Activated CD4-positive, alpha-beta T cell treated with anti-CD3 and anti-CD28 coated beads for 24 hours (primary cell): Measurements from ENCODE around the gene BAIAP2L2.

Experiments used
- DNase-seq, 2 donors: peaks; one replicate each; pipeline ENCODE4 v3.0.0-alpha.2; 2020; ENCODE audit warnings: low read depth in 2 of 2

Gene BAIAP2L2

DNA sequence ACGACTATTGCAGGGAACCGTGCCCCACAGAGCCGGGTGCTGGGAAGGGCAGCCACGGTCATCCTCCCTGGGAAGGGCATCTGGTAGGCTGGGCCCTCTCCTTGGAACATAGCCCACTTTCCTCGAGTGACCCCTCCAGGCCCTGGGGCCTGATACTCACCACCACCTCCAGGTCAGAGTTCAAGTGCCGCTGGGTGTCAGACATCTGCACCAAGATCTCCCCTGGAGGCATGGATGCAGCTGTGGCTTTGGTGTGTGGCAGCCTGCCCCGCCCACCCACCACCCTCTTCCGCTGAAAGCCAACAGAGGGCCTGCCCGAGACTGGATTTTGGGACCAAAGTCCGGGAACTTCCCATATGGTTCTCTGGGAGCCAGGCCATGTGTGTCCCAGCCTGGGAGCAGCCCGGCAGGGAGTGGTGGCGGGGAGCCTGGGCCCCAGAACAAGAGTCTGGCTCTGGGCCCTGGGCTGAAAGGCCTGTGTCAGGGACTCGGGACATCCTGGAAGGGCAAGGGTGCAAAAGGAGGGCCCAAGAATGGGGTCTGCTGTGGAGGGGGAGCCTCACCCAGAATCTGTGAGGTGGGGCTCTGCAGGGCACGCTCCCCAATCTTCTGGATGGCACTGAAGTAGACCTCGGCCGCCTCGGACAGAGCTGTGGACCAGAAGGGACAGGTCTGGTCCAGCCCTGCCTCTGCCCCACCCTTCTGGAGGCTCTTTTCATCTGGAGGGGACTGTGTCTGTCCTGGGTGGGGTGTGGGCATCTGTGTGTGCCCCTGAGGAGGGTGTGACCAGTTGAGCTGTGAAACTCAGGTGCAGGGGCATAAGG is 2.6 kb downstream of the BAIAP2L2 start:
- no peak for DNase-seq

GRCh38 chr22:38106814-38107578 is 3.5 kb downstream of the BAIAP2L2 start:
- DNase-seq, result no peak

DNA sequence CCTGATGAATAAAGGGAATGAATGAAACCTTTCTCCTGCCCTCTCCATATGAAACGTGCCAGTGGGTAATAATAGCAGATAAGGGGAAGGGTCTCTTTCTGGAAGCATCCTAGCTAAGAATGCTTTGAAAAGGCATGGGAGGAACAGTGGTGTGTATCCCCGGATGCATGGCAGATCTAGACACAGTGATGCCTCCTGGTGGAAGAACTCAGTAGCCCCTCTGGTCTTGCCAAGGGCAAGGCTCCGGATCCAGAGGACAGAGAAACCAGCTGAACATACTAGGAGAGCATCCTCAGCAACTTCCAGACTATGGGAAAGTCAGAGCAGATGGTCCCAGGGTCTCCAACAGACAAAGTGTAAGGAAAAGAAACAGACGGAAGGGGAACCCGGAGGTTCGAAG is 6.4 kb downstream of the BAIAP2L2 start:
- no peak for DNase-seq

- DNase-seq, result no peak
Observed at GRCh38 chr22:38103641-38104040, 6.8 kb downstream of the BAIAP2L2 start.

DNA sequence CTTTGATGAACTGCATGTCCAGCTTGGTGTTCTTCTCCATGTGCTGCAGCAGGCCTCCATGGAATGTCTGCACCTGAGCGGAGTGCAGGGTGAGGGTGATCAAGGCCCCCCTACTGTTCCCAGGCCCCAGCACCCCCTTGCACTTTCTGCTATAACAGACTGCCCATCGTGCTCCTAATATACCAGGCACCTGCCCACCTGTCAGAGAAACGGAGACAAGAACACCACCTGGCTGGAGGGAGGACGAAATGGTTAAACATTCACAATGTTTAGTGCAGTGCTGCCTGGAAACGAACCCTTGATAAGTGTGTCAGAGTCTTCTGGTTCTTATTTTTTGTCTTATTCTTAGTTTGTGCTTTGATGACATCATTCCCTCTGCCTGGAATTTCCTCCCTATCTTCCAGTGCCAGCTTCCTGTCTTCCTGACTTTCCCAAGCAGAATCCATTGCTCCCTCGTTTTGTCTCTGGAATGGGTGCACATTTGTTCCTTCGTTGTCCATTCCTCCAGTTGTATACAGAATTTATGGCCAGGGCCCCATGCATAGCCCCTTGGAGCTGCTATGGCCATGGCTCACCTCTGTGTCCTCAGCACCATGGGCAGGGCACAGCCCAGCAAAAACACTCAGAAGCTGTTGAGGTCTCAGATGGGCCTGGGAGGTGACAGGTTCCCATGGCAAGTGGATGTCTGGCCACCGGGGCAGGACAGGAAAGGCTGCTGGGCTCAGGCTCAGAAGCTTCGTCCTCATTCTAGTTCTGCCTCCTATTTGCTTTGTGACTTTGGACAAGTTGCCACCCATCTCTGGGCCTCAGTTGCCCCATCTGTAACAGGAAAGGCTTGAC is 11.9 kb downstream of the BAIAP2L2 start:
- no peak for DNase-seq

- no peak for DNase-seq
Observed at GRCh38 chr22:38097557-38098409, 12.7 kb downstream of the BAIAP2L2 start.

DNA sequence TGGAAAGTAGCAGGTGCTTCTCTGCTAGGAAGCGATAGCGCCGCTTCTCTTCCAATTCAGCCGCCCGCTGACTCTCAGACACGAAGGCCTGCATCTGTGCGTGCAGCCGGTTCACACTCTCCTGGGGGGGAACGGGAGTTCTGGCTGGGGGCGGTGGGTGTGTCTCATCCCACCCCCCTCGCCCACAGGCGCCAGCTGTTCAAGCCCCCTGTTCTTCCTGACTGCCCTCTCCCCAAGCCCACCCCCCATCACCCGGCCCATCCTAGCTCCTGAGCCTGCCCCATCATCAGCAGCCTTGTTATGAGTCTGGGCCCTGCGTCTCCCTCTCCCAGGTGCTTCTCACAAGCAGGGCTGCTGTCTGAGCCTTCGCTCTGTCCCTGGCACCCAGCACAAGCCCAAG is 13.4 kb downstream of the BAIAP2L2 start:
- DNase-seq, result no peak

DNA sequence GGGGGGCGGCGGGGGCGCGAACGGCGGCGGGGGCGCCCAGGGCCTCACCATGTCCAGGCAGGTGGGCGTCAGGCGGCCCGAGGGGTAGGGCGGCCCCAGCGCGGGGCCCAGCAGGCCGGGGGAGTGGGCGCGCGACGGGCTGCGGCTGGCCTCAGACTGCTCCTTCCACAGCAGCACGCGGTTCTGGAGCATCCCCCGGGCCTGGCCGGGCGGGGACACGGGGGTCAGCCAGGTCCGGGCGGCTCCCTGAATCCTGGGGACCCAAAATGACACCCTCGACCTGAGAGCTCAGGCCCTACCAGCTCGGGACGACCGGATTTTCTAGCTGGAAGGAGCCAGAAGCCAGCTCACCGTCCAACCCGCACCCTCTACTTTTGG is 21.0 kb downstream of the BAIAP2L2 start:
- DNase-seq, result no peak

DNA sequence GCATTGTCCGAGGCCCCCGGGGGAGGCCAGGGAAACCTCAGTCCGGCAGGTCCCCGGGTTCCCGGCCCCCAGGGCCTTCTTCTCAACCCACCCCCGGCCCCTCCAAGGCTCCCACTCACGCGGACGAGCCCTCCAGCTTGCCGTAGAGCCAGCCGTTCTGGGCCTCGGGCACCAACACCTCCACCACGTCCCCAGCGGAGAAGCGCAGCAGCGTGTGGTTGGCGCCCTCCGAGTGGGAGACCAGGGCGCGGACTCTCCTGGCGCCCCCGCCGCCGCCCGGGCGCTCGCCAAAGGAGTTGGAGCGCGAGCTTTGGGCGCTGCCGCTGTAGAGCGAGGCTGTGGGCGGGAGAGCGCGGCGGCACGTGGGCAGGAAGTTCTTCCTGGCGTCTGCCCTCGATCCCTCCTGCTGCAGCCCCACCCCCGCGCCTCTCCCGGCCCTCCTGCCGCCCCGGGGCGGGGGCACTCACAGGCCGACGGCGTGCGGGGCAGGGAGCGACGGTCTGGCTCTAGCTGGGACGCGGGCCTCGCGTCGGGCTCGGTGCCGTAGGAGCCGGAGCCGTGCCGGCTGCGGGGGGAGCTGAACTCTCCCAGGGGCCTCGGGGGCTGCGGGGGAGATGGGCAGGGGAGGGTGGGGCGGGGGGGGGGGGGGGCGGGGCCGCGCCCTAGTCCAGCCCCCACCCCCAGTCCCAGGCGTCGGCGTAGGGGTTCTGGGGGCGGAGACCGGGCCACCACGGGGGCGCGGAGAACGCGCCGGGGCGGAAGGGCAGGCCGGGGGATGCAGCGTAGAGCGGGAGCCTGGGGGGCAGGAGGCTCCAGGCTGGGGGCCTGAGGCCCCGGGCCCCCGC is 21.6 kb downstream of the BAIAP2L2 start:
- DNase-seq, result no peak

GRCh38 chr22:38087855-38088254 is 22.6 kb downstream of the BAIAP2L2 start:
- no peak for DNase-seq

DNA sequence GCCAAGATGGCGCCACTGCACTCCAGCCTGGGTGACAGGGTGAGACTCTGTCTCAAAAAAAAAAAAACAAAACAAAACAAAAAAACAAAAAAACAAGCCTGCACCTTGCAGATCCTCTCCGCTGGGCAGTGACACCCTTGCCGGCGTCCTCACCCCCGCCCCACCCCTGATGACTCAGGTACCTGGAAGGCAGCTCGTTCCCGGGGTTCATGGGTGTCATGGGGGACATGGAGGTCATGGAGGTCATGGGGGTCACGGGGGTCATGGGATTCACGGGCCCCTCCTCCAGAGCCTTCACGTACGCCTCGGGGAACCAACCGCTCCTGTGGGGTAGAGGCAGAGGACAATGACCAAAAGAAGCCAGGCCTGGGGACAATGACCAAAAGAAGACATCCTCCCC is 23.5 kb downstream of the BAIAP2L2 start:
- DNase-seq, result no peak

DNA sequence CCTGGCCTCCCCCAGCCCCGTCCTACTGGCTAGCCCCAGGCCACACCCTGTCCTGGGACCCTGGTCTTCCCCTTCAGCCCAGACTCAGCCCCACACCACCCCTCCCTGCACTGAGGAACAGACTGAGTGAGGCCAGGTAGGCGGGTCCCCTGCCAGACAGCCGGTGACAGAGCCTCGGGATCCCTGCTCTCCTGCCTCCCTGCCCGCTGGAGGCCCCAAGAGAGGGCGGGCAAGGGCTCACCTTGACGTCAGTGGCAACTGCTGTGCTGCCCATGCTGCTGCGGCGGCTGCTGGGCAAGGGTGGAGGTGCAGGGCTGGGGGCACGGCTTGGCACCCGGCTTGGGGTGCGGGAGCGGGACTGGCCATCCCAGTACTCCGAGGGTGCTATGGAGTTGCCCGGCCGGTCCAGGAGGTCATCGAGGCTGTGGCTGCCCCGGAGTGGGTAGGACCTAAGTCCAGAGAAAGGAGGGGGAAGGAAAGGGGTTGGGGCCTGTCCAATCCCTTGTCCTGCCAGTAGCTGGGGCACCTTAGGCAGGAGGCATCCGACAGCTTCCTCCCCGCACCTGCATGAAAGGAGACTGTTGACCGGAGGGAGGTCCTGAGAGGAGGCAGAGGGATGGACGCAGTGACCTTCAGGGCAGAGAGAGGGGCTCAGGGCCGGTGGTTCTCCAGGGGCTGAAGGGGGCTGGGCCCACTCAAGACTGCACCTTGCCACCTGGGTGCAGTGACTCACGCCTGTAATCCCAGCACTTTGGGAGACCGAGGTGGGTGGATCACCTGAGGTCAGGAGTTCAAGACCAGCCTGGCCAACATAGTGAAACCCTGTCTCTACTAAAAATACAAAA is 24.3 kb downstream of the BAIAP2L2 start:
- no peak for DNase-seq

- no peak for DNase-seq
Observed at GRCh38 chr22:38085501-38085900, 25.0 kb downstream of the BAIAP2L2 start.

DNA sequence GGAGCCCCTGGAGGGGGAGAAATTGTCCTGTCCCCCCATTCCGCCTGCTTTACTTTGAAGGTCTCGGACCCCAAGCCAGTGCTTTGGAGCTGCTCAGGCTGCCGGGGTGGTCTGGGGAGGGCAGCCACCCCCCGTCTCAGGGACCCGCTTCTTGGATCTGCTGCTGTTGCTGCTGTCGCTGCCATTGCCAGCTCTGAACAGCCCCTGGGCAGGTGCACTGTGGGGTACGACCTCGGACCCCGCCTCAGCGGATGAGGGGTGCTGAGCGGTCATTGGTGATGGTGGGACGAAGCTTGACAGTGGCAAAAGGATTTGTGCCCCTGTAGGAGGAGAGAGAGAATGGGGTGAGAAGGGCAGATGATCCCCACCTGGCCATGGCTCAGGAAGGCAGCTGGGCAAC is 25.4 kb downstream of the BAIAP2L2 start:
- DNase-seq, result no peak

- DNase-seq, result no peak
Observed at GRCh38 chr22:38083931-38084631, 26.4 kb downstream of the BAIAP2L2 start, which contains the start of gene SLC16A8. TSS of gene SLC16A8 (minus strand) at chr22:38084184. CDS start at chr22:38082873, 1,311 bp downstream.

DNA sequence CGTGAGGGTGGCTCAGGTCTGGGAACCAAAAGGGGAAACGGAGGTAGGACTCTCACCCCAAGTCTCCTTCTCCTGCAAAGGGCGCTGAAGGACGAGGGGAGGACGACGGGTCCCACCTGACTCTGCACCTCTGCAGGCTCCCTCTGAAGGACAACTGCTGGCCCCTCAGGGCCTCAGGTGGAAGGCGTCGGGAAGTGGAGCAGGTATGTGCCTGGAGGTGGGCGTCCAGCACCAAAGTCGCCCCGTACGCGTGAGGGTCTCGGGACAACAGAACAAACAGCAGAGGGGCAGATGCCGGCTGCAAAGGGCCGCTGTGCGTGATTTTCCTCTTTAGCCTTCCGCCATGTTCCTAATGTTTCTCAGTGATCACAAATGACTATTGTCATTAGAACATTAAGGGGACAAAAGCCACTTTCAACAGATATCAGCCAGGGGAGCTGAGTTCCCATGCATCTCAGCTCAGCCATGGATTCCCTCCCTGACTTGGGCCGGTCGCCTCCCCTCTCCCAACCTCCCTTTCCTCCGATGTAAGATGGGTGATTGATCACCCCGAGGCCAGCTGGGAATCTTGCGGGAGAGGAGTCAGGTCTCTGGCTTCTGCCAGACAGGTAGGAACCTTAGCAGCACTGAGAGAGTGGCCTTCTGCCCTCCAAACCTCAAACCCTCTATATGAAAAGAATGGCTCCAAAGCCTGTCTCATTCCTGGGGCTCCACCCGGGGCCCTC is 27.3 kb downstream of the BAIAP2L2 start:
- DNase-seq, result no peak

GRCh38 chr22:38081941-38082828 is 28.3 kb downstream of the BAIAP2L2 start:
- no peak for DNase-seq
